HG03108 (cell line): ENCODE data around the gene EP400.
"Not testable (repeated sequence)": the region's sequence is repeated elsewhere in the genome, so short reads cannot be mapped to it uniquely, and the experiment has no call there.

Experiments used
- ATAC-seq: cut with Tn5 transposase; IDR thresholded peaks from one replicate; pipeline ENCODE4 v1.9.1; 2021; ENCODE audit warnings: moderate library complexity; ENCODE audit not compliant: unreplicated experiment

Gene EP400

DNA sequence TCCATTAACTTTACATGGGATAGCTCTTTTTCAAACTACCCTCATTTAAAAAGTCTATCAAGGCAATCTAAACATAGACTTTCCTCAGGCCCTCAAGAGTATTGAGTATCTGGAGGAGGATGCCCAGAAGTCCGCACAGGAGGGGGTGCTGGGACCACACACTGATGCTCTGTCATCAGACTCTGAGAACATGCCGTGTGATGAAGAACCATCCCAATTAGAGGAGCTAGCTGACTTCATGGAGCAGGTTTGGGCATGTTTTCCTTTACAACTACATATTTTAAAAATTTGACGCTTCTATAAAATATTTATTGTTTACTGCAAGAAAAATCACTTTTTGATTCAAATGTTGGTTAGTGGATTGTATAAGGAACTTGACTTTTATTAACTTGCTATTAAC lies 93.5 kb downstream of the EP400 start:
- ATAC-seq: no peak

DNA sequence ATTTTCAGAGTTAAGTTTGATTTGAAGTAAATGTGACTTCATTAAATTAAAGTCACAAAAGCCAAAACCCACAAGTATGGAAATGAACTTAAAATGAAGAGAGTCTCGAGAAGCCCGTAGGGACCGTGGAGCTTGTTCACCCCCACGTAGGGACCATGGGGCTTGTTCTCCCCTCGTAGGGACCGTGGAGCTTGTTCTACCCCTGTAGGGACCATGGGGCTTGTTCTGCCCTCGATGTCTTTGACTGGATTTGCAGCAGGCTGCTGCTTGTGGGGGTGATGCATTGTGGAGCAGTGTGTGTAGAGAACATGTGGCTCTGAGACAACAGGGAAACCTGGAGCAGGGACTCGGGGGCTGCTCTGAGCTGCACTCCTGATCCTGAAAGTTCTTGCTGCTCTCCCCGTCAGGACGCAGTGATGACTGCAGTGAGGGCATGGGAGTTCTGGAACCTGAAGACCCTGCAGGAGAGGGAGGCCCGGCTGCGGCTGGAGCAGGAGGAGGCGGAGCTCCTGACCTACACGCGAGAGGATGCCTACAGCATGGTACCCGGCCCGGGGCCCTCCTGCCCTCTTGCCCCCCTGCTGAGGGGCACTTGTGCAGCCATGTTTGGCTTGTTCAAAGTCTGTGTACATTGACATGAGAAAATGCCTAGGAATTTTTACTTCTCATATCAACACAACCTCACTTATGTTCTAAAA lies 94.2 kb downstream of the EP400 start:
- no peak for ATAC-seq

DNA sequence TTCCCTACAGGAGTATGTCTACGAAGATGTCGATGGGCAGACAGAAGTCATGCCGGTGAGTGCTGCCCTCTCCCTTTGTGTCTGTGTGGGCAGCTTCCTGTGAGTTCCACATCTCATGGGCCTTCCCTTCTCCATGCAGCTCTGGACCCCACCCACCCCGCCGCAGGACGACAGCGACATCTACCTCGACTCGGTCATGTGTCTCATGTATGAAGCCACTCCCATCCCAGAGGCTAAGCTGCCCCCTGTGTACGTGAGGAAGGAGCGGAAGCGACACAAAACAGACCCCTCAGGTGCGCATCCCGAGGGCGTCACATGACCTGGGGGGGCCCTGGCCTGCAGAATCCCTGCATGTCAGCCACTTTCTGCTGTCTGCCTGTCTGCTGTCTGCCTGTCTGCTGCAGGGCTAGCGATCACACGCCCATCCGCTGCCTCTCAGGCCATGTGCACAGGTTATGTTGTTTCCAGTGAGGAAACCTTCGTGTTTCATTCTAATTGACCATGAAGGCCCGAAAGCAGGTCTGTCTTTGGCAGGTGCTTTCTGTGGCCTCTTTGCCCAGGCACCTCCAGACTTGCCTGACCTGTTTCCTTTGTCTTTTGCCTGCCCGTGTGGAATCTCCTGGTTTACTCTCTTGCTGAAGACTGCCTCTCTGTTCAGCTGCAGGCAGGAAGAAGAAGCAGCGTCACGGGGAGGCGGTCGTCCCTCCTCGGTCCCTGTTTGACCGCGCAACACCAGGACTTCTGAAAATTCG lies 95.1 kb downstream of the EP400 start:
- ATAC-seq: no peak

DNA sequence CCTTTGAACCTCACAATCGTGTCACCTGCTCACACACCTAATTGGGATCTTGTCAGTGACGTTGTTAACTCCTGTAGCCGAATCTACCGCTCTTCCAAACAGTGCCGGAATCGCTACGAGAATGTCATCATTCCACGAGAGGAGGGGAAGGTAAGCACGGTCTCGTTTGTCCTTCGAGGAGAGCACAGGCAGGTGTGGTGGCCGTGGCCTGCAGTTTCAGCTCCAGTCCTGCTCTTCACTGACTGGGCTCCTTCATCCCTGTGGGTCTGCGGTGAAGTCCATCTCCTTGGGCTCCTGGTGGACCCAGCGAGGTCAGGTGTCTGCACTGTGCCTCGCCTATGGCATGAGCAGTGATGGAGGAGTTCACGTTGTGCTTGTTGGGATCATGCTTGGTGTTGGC lies 96.0 kb downstream of the EP400 start:
- ATAC-seq: no peak

DNA sequence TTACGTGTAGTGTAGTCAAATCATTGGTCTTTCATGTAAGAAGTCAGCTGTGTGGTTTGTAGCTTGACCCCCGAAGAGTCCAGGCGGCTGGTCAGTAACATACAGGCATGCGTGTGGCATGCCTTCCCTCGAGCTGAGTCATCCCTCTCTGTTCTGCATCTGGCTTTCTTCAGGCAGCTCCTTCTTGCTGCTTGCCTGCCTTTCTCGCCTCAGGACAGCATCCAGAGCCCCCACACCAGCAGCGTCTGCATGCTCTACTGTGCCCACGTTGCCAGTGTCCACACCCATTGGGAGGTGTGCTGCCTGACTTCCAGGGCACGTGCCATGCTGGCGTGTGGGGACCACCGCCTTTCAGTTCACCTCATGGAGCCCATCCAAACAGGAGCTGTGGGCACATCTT lies 96.8 kb downstream of the EP400 start:
- ATAC-seq: no peak

DNA sequence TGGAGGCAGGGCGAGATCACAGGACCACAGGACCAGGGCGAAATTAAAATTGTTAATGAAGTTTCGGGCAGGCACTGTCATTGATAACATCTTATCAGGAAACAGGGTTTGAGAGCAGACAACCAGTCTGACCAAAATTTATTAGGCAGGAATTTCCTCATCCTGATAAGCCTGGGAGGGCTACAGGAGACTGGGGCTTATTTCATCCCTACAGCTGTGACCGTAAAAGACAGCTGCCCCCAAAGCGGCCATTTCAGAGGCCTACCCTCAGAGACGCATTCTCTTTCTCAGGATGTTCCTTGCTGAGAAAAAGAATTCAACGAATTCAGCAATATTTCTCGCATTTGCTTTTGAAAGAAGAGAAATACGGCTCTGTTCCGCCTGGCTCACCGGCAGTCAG lies 97.9 kb downstream of the EP400 start:
- ATAC-seq: not testable (repeated sequence)

DNA sequence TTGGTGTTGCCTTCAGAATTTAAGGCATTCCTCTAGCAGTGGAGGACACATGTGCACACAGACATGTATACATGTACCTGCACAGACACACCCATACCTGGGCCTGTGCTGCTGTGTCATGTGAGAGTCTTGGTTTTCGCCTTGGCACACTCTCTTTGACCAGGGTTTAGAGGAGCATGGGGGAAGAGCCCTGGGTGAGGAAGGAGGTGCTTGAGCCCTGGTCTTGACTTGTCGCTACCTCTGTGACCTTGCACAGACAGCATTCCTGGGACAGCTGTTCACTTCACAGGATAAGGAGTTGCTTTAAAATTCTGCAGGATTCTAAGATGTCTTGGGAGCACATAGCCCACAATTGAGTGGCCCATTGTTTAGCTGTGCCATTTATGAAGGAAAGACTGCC lies 99.7 kb downstream of the EP400 start:
- ATAC-seq: no peak

DNA sequence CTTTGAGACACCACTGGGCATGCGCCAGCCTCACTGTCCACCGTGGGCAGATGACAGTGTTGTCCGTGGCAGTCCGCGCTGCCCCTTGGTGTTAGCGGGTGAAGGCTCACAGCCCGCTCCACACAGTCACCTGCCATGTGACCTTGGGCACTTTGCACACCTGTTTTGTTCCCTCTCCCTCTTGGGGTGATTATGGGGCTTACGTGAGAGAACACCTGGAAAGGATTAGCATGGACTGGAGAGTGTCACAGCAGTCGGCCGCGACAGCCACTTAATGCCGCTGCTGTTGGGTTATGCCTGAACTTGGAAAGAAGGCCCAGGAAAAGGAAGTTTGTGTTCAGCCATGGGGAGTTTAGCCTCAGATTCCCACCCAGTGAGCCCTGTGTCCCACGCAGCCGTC lies 100.1 kb downstream of the EP400 start:
- no peak for ATAC-seq

DNA sequence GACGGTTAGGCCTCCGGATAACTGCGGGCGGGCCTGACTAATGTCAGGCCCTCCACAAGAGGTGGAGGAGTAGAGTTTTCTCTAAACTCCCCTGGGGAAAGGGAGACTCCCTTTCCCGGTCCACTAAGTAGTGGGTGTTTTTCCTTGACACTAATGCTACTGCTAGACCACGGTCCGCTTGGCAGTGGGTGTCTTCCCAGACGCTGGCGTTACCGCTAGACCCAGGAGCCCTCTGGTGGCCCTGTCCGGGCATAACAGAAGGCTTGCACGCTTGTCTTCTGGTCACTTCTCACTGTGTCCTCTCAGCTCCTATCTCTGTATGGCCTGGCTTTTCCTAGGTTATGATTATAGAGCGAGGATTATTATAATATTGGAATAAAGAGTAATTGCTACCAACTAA lies 102.0 kb downstream of the EP400 start:
- ATAC-seq: not testable (repeated sequence)

DNA sequence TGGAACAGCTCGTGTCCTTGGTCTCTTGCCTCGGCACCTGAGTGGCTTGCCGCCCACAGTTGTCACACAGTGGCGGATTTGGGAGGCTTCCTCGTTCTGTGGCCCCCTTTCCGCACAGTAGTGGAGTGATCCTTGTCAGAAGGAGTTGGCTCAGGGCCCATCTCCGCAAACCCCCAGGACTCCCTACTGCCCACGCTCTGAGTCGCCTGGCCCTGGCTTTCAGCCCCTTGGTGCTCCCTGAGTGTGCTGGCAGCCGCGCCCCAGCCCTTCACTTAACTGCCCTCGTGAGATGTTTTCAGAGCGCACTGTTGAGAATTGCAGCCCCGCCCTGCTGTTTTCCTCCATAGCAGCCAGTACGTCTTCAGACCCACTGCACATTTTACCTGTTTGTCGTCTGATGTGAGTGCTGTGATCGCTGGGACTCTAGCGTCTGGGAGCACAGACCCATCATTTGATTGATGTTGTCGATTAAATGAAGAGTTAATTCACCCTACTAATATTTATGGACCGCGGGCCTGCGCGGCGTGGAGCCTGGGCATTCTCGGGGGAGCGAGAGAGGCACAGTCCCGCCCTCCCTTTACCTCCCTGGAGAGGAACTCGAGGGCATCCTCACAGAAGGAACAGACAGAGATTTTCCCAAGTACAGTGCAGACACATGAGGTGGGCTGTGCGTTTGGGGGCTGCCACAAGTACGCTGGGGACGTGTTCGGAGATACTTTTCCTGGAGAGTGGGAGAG lies 102.6 kb downstream of the EP400 start:
- no peak for ATAC-seq

DNA sequence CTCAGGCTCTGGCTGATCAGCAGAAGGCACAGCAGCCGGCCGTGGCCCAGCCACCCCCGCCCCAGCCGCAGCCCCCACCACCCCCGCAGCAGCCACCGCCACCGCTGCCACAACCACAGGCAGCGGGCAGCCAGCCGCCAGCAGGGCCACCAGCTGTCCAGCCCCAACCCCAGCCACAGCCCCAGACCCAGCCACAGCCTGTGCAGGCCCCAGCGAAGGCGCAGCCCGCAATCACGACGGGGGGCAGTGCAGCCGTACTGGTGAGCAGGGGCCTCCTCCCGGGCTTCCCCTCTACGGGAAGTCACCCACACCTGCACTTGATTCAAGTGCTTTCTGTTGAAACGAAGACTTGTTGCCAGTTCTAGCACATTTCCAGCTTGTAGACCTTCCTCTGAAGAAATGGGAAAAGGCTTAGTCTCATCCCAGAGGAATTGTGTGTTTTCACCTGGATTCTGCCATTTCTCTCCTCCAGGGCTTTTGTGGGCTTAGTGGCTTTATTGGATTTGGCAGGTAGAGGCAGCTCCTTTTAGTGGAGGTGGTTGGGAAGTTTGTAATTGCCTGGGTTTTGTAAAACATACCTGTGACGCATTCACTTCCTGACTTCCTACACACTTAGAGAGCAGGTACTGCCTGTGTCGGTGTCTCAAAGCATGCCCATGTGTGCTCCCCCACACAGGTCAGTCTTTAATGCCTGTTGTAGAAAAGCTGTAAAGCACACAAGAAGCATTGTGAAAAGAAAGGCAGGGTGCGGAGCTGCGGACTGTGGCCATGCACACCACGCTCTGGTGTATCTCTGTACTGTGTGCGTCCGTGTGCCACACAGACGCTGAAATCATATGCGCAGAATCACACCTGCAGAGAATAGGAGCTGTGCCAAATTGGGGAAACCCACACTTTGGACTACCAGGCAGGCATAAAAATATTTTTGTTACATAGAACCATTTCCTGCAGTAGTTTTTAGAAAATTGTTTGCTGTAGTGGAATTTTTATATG lies 103.9 kb downstream of the EP400 start:
- ATAC-seq: no peak

DNA sequence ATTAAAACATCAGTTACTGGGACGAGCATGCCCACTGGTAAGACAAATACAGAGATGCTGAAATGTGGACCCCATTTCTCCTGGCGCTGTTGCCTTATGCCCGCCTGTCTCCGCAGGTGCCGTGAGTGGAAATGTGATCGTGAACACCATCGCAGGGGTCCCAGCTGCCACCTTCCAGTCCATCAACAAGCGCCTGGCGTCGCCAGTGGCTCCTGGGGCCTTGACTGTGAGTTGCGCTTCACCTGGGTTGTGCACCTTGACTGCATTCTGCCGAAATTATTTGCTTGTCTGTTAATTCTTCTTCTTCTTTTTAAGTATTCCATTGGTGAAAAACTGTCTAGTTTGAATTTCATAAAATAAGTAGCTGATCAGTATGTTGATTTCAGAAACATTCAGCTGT lies 105.2 kb downstream of the EP400 start:
- no peak for ATAC-seq

DNA sequence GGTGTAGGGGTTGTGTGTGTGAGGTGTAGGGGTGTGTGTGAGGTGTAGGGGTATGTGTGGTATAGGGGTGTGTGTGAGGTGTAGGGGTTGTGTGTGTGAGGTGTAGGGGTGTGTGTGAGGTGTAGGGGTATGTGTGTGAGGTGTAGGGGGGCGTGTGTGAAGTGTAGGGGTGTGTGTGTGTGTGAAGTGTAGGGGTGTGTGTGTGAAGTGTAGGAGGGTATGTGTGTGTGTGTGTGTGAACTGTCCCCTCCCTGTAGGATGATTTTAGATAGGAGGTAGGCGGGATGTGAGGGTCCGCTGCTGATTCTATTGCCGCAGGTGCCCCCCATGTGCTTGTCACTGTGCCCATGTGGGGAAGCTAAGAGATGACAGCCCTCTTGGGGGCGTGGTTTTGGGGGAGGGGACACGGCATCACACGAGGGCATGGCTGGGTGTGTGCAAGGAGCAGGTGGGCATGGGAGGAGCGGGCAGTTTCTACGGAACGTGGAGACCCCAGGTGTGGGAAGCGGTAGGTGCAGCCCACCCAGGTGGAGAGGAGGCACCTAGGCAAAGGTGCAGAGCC lies 105.9 kb downstream of the EP400 start:
- ATAC-seq: no peak

DNA sequence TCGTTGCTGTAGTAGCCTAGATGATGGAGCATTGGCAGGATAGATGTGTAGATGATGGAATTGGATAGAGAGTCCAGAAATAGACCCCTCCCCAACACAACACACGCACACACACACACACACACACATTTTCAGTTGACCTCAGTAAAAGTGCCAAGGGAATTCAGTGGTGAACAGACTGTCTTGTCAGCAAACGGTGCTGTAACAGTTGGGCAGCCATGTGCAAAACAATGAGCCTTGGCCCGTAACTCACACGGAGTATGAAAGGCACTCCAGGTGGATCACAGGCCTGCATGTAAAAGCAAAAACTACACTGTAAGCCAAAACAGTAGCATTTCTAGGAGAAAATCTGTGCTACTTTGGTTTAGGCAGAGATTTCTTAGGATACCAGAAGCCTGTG lies 106.6 kb downstream of the EP400 start:
- ATAC-seq: no peak

DNA sequence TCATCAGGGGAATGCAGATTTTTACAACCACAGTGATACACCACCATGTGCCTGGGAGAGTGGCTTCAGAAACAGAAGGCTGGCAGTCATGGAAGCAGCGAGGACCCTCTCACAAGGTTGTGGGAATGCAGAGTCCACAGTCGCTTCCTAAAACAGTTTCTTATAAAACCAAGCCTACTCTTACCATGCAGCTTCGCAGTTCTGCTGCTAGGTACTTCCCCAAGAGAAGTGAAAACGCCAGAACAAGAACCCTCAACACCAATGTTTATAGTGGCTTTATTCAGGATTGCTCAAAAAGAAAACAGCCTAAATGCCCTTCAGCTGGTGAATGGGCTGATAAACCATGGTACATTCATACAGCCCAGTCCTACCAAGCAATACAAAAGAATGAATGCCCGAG lies 107.2 kb downstream of the EP400 start:
- ATAC-seq: peak; percentile 64

DNA sequence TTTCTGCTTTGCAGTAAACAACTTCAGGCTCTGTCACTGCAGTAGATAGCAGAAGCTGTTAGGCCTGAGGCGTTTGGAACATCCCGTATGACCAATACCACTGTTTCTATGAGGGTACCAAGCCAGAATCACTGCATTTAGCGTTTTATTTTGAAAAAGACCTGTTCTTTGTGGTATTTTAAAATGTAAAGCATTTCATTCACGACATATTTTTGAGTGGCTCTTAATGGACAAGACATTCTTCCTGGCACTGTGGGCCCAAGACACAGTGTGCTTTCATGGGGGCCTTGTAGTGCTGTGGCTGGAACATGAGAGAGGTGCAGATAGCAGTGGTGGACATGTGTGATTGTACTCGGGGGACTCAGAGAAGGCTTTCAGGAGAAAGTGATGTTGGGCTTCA lies 107.9 kb downstream of the EP400 start:
- ATAC-seq: no peak

DNA sequence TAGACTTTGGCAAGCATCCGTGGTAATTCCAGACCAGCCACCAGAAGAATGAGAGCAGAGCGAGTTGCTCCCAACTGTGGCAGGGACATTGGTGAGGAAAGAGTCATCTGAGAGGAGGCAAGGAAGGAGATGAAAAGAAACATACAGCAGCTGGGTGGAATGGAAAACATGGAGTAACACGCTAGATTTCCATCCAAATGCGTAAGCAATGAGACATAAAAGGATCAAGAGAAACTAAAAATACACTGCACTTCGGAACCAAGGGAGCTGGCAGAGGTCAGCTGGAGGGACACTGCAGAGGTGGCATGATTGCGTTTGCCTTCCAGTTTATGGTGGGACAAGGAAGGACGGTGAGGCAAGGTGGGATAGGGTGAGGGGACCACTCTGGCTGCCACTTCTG lies 111.5 kb downstream of the EP400 start:
- ATAC-seq: no peak

DNA sequence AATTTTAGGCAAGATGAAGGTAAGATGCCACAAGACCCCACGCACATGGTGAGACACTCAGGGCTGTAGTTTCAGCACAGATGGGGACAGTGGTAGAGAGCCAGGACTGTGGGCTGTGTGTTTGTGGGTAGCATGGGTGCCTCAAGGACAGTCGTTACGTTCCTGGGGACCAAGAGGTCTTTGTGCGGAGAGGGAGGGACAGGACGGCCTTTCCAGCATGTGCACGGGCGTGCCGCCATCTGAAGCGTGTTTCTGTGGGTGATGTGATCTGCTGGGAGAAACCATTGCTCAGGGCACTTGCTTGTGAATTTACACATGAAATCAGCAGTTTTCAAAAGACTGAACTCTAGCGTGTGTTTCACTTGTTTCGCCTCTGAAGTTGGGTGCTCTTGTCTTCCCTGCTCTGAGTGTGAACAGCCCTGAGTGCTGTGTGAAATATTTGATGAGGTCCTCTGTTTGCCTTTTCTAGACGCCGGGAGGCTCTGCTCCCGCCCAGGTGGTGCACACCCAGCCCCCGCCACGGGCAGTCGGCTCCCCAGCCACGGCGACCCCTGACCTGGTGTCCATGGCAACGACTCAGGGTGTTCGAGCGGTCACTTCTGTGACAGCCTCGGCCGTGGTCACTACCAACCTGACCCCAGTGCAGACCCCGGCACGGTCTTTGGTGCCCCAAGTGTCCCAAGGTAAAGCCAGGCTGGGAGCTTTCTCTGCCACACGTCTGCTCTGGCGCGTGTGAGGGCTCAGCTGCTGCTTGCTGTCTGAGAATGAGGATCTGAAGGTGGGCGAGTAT lies 112.1 kb downstream of the EP400 start:
- no peak for ATAC-seq

DNA sequence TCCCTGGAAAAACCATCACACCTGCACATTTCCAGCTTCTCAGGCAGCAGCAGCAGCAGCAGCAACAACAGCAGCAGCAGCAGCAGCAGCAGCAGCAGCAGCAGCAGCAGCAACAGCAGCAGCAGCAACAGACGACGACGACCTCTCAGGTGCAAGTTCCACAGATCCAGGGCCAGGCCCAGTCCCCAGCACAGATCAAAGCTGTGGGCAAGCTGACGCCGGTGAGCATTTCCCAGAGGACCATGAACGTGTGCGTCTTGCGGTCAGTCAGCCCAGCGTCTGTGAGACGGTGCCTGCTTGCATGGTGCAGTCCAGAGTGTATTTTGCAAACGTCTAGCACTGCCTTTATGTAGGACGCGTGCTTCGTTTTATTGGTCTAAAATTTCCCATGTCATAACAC lies 112.7 kb downstream of the EP400 start:
- no peak for ATAC-seq

DNA sequence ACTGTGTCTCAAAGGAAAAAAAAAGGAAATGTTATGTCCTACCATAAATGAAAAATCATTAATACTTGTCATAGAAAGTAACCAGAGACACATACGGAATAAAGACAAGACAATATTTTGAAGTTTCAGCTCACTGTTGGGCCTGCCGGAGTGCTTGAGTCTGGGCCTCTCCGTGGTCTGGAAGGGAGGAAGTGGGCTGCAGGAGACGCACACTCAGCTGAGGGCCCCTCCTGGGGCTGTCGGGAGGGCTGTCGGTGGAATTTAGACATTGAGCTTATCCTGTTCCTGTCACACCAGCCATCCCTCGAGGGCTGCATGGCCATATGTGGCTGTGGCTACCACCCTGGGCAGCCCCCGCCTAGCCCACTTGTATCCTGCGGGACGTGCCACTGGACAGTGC lies 113.7 kb downstream of the EP400 start:
- ATAC-seq: no peak
